Fibroblast of lung (primary cell): Measurements from ENCODE around the gene TSPAN18. TPM values are rescaled to one million over a fixed set of nuclear protein-coding genes. Genes with fewer than 3 reads are reported as not detected.

Experiments used
- DNase-seq, 2 donors: peaks; one replicate each; pipeline versions ENCODE4 v3.0.0 to v3.0.0-alpha.2; 2010; ENCODE audit warnings: low read depth in 2 of 2
- H2AFZ ChIP-seq: 2 replicates; pipeline ENCODE4 v1.5.1; 2012; ENCODE audit warnings: low read length, control low read depth, inconsistent platforms
- H3K27ac ChIP-seq: 2 replicates; pipeline ENCODE4 v1.5.1; 2011; ENCODE audit warnings: low read length, control low read depth; ENCODE audit not compliant: insufficient read depth
- H3K27me3 ChIP-seq: 2 replicates; pipeline ENCODE4 v1.5.1; 2011; ENCODE audit warnings: mild to moderate bottlenecking, low read length; ENCODE audit not compliant: control insufficient read depth, insufficient read depth
- H3K36me3 ChIP-seq: 2 replicates; pipeline ENCODE4 v1.5.1; 2011; ENCODE audit warnings: low read length; ENCODE audit not compliant: control insufficient read depth, insufficient read depth
- H3K4me1 ChIP-seq: 2 replicates; pipeline ENCODE4 v1.5.1; 2011; ENCODE audit warnings: low read length; ENCODE audit not compliant: control insufficient read depth, insufficient read depth; ENCODE audit errors: extremely low read depth
- H3K4me2 ChIP-seq: 2 replicates; pipeline ENCODE4 v1.5.1; 2011; ENCODE audit warnings: low read length, control low read depth; ENCODE audit not compliant: insufficient read depth; ENCODE audit errors: extremely low read depth
- H3K4me3 ChIP-seq, 4 experiments: fragments of 200-600 bp in 1 of 4; sonication (generic) in 1 of 4; replicated peaks in 1 of 4; 2 replicates each; pipeline ENCODE4 v1.5.1; 2011 to 2016; ENCODE audit warnings: low read length in 4 of 4, low read depth in 3 of 4, mild to moderate bottlenecking in 3 of 4, control low read depth in 2 of 4, inconsistent platforms in 1 of 4, mixed read lengths in 1 of 4; ENCODE audit not compliant: insufficient read depth in 1 of 4; ENCODE audit errors: control extremely low read depth in 1 of 4
- H3K79me2 ChIP-seq: 2 replicates; pipeline ENCODE4 v1.5.1; 2012; ENCODE audit warnings: mild to moderate bottlenecking, low read length, inconsistent platforms; ENCODE audit not compliant: control insufficient read depth, insufficient read depth
- H3K9ac ChIP-seq: 2 replicates; pipeline ENCODE4 v1.5.1; 2011; ENCODE audit warnings: mild to moderate bottlenecking, low read length, control low read depth; ENCODE audit not compliant: insufficient read depth
- H3K9me3 ChIP-seq: 2 replicates; pipeline ENCODE4 v1.5.1; 2012; ENCODE audit warnings: low read depth, low read length; ENCODE audit not compliant: control insufficient read depth, insufficient read depth
- H4K20me1 ChIP-seq: 2 replicates; pipeline ENCODE4 v1.5.1; 2011; ENCODE audit warnings: low read length; ENCODE audit not compliant: control insufficient read depth, insufficient read depth; ENCODE audit errors: extremely low read depth
- CTCF ChIP-seq, 2 donors: IDR thresholded peaks in 1 of 2; conservative IDR thresholded peaks in 1 of 2; 1 replicate in 1 of 2; 2 replicates in 1 of 2; pipeline ENCODE4 v1.5.1; 2011 to 2012; ENCODE audit warnings: low read length in 2 of 2, control low read depth in 1 of 2, inconsistent platforms in 1 of 2, low read depth in 1 of 2, mild to moderate bottlenecking in 1 of 2
- EZH2 ChIP-seq: IDR thresholded peaks from 2 replicates; pipeline ENCODE4 v1.5.1; 2012; ENCODE audit warnings: low read length, control low read depth, mild to moderate bottlenecking; ENCODE audit errors: missing control alignments
- polyA plus RNA-seq, 2 donors: library from polyadenylated mRNA; depleted of rRNA in 1 of 2; stranded (reverse) in 1 of 2; unstranded in 1 of 2; fragments of >200 nt; gene quantifications; 2 replicates each; pipeline ENCODE4 v1.2.1, GENCODE V29; 2011 to 2012; ENCODE audit warnings: missing spikeins in 1 of 2
- total RNA-seq: library from RNA; depleted of rRNA; stranded (reverse); fragments of >200 nt; gene quantifications from 2 replicates; pipeline ENCODE4 v1.2.1, GENCODE V29; 2014

TSPAN18 gene
- total and polyA plus RNA-seq, 2 donors (not counting 1 experiment from before 2014, with no cell fraction given) = 0.15 TPM; not detected in 1

- Histone ChIP-seq H2AFZ (no peak overlapping the region), H3K4me3 (no peak overlapping the region), H4K20me1 (no peaks in the 10 kb centered on the region), H3K79me2 (no peaks in the 10 kb centered on the region), H3K9ac (no peak overlapping the region), H3K36me3 (no peaks in the 10 kb centered on the region), H3K27me3 (no peaks in the 10 kb centered on the region), H3K4me2 (no peak overlapping the region), H3K4me1 (no peaks in the 10 kb centered on the region), H3K27ac (no peak overlapping the region), H3K9me3 (no peaks in the 10 kb centered on the region)
- DNase-seq = no peak
- TF ChIP-seq EZH2 (no peak), CTCF (conservative IDR thresholded peaks at IDR 0.05 in 1 of 2, IDR thresholded peaks at IDR 0.05 in 1 of 2; ENCODE audit: low read depth in 1 of 2, low read length in 2 of 2) (no peak)
Measured at GRCh38 chr11:44848963-44849350, 122.2 kb downstream of the TSPAN18 start.

- Histone ChIP-seq H2AFZ (no peak overlapping the region), H3K4me2 (no peak overlapping the region), H3K4me1 (peaks cover 3% of the 10 kb centered on the region), H3K4me3 (no peak overlapping the region), H3K27ac (no peak overlapping the region), H3K36me3 (no peaks in the 10 kb centered on the region), H4K20me1 (no peaks in the 10 kb centered on the region), H3K9ac (no peak overlapping the region), H3K9me3 (no peaks in the 10 kb centered on the region), H3K27me3 (no peaks in the 10 kb centered on the region), H3K79me2 (no peaks in the 10 kb centered on the region)
- TF ChIP-seq EZH2 = no peak
- TF ChIP-seq CTCF (conservative IDR thresholded peaks at IDR 0.05 in 1 of 2, IDR thresholded peaks at IDR 0.05 in 1 of 2; ENCODE audit: low read depth in 1 of 2, low read length in 2 of 2) = no peak
- DNase-seq = no peak
Measured at GRCh38 chr11:44849424-44849823, 122.7 kb downstream of the TSPAN18 start.

GRCh38 chr11:44849922-44850321 lies 123.2 kb downstream of the TSPAN18 start:
- H3K9ac ChIP-seq = no peak overlapping the region
- no peaks in the 10 kb centered on the region for H3K27me3 ChIP-seq
- TF ChIP-seq CTCF (conservative IDR thresholded peaks at IDR 0.05 in 1 of 2, IDR thresholded peaks at IDR 0.05 in 1 of 2; ENCODE audit: low read depth in 1 of 2, low read length in 2 of 2) (no peak), EZH2 (no peak)
- no peaks in the 10 kb centered on the region for H4K20me1 ChIP-seq
- DNase-seq = no peak
- H3K4me3 ChIP-seq = no peak overlapping the region
- H3K79me2 ChIP-seq = no peaks in the 10 kb centered on the region
- no peak overlapping the region for H3K4me2 ChIP-seq
- peaks cover 5% of the 10 kb centered on the region for H3K4me1 ChIP-seq
- no peak overlapping the region for H3K27ac ChIP-seq
- H3K36me3 ChIP-seq = no peaks in the 10 kb centered on the region
- no peaks in the 10 kb centered on the region for H3K9me3 ChIP-seq
- no peak overlapping the region for H2AFZ ChIP-seq
